Left lung (tissue), 14 donors: ENCODE results near the gene SKA2. TPM values are rescaled to one million over a fixed set of nuclear protein-coding genes. Genes with fewer than 3 reads are reported as not detected.

Experiments
- ATAC-seq: fragments of 200-7000 bp; cut with Tn5 transposase; one replicate; pipeline ENCODE4 v1.9.1; 2020; ENCODE audit warnings: moderate library complexity
- DNase-seq, 4 donors: peaks; one replicate each; pipeline ENCODE4 v3.0.0-alpha.2; 2013 to 2020
- H3K27ac ChIP-seq, 2 donors: fragments of 200-600 bp; sonication (generic) in 1 of 2; one replicate each; pipeline versions ENCODE4 v1.5.0 to v1.8.0; 2020 to 2021
- H3K27me3 ChIP-seq, 2 donors: fragments of 200-600 bp; sonication (generic) in 1 of 2; one replicate each; pipeline versions ENCODE4 v1.5.0 to v1.8.0; 2020 to 2021
- H3K36me3 ChIP-seq, 2 donors: fragments of 200-600 bp; sonication (generic) in 1 of 2; one replicate each; pipeline versions ENCODE4 v1.5.0 to v1.8.0; 2020 to 2021
- H3K4me1 ChIP-seq, 2 donors: fragments of 200-600 bp; one replicate each; pipeline ENCODE4 v1.8.0; 2021
- H3K4me3 ChIP-seq, 2 donors: fragments of 200-600 bp; sonication (generic) in 1 of 2; one replicate each; pipeline versions ENCODE4 v1.5.0 to v1.8.0; 2020 to 2021; ENCODE audit warnings: mild to moderate bottlenecking in 1 of 2
- H3K9me3 ChIP-seq, 2 donors: fragments of 200-600 bp; sonication (generic) in 1 of 2; one replicate each; pipeline versions ENCODE4 v1.5.0 to v1.8.0; 2020 to 2021
- intact Hi-C, 2 donors: fragments of 100-400 bp; cut with DNase I; formaldehyde crosslinking; loops; one replicate each; pipeline versions ENCODE4 v1.11.2 to v1.14.2; 2022
- long read RNA-seq, 12 donors: library from polyadenylated mRNA in 2 of 12; unstranded in 2 of 12; transcript quantifications; one replicate each; pipeline ENCODE4 v2.0.0 and lab custom pipeline, GENCODE V29; 2019 to 2026
- polyA plus RNA-seq, 6 donors: library from polyadenylated mRNA; unstranded; fragments of 120-200 nt; gene quantifications; one replicate each; pipeline ENCODE4 v1.2.1, GENCODE V29; 2013; ENCODE audit not compliant: insufficient read length in 6 of 6
- total RNA-seq, 2 donors: library from RNA; stranded (reverse); fragmentation: NEBNext Ultra II Directional; extraction: Animal tissue kit (Norgen Biotek cat#: 25700); gene quantifications; one replicate each; pipeline ENCODE4 v1.2.1, GENCODE V29; 2021
- TF ChIP-seq, protein P1 (sequence below), 2 donors: fragments of 200-600 bp; sonication (generic) in 1 of 2; IDR thresholded peaks; one replicate each; pipeline versions ENCODE4 v1.5.0 to v1.8.0; 2021; ENCODE audit warnings: antibody characterized with exemption in 2 of 2
- donor health status: DM: no; HTN: yes; CAD: no.
- donor health status: DM: no; HTN: no; CAD: no.

Gene SKA2, protein sequence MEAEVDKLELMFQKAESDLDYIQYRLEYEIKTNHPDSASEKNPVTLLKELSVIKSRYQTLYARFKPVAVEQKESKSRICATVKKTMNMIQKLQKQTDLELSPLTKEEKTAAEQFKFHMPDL
- 10 to 100 TPM; 34.4 to 43.6 TPM for total RNA-seq
- polyA plus RNA-seq, result 10 to 100 TPM; 50.3 to 77.5 (median 57.0) TPM
- long read RNA-seq, donor 1, transcript SKA2-206 (3 exons, 595 nt), result minor isoform, 9 of 48 reads
- long read RNA-seq, donor 1, transcript SKA2-201 (4 exons, 2,798 nt), result major isoform, 28 of 48 reads
- long read RNA-seq, donor 1, transcript SKA2-209 (4 exons, 570 nt), result minor isoform, 5 of 48 reads
- long read RNA-seq, donor 1, partial matches to known transcripts, result 0 of 48 reads
- long read RNA-seq, donor 1, other reads (novel, unspliced or antisense), result 0 of 48 reads
- long read RNA-seq, donor 2, transcript SKA2-206 (3 exons, 595 nt), result minor isoform, 10 of 36 reads
- long read RNA-seq, donor 2, transcript SKA2-201 (4 exons, 2,798 nt), result major isoform, 19 of 36 reads
- long read RNA-seq, donor 2, partial matches to known transcripts, result 0 of 36 reads
- long read RNA-seq, donor 2, other reads (novel, unspliced or antisense), result 0 of 36 reads
- long read RNA-seq, donor 3, transcript SKA2-208 (2 exons, 533 nt), result minor isoform, 5 of 42 reads
- long read RNA-seq, donor 3, transcript SKA2-201 (4 exons, 2,798 nt), result major isoform, 22 of 42 reads
- long read RNA-seq, donor 3, transcript SKA2-206 (3 exons, 595 nt), result minor isoform, 12 of 42 reads
- long read RNA-seq, donor 3, partial matches to known transcripts, result 0 of 42 reads
- long read RNA-seq, donor 3, other reads (novel, unspliced or antisense), result 0 of 42 reads
- long read RNA-seq, donor 4, transcript SKA2-201 (4 exons, 2,798 nt), result minor isoform, 7 of 28 reads
- long read RNA-seq, donor 4, transcript SKA2-206 (3 exons, 595 nt), result major isoform, 9 of 28 reads
- long read RNA-seq, donor 4, partial matches to known transcripts, result 2 of 28 reads
- long read RNA-seq, donor 4, other reads (novel, unspliced or antisense), result 4 of 28 reads
- long read RNA-seq, donor 5, transcript SKA2-206 (3 exons, 595 nt), result minor isoform, 11 of 38 reads
- long read RNA-seq, donor 5, transcript SKA2-201 (4 exons, 2,798 nt), result major isoform, 20 of 38 reads
- long read RNA-seq, donor 5, partial matches to known transcripts, result 0 of 38 reads
- long read RNA-seq, donor 5, other reads (novel, unspliced or antisense), result 0 of 38 reads
- long read RNA-seq, donor 6, transcript SKA2-206 (3 exons, 595 nt), result major isoform, 12 of 30 reads
- long read RNA-seq, donor 6, transcript SKA2-201 (4 exons, 2,798 nt), result minor isoform, 10 of 30 reads
- long read RNA-seq, donor 6, partial matches to known transcripts, result 0 of 30 reads
- long read RNA-seq, donor 6, other reads (novel, unspliced or antisense), result 0 of 30 reads
- long read RNA-seq, donor 7, transcript SKA2-206 (3 exons, 595 nt), result major isoform, 9 of 21 reads
- long read RNA-seq, donor 7, transcript SKA2-201 (4 exons, 2,798 nt), result minor isoform, 6 of 21 reads
- long read RNA-seq, donor 7, partial matches to known transcripts, result 0 of 21 reads
- long read RNA-seq, donor 7, other reads (novel, unspliced or antisense), result 0 of 21 reads
- long read RNA-seq, donor 8, transcript SKA2-201 (4 exons, 2,798 nt), result major isoform, 9 of 13 reads
- long read RNA-seq, donor 8, partial matches to known transcripts, result 0 of 13 reads
- long read RNA-seq, donor 8, other reads (novel, unspliced or antisense), result 0 of 13 reads
- long read RNA-seq, donor 9, result 0 reads
- long read RNA-seq, donor 10, partial matches to known transcripts, result 1 of 9 reads
- long read RNA-seq, donor 10, other reads (novel, unspliced or antisense), result 2 of 9 reads
- long read RNA-seq, donor 11, result 0 reads
- long read RNA-seq, donor 12, transcript SKA2-201 (4 exons, 2,798 nt), result major isoform, 6 of 14 reads
- long read RNA-seq, donor 12, partial matches to known transcripts, result 0 of 14 reads
- long read RNA-seq, donor 12, other reads (novel, unspliced or antisense), result 0 of 14 reads

DNA sequence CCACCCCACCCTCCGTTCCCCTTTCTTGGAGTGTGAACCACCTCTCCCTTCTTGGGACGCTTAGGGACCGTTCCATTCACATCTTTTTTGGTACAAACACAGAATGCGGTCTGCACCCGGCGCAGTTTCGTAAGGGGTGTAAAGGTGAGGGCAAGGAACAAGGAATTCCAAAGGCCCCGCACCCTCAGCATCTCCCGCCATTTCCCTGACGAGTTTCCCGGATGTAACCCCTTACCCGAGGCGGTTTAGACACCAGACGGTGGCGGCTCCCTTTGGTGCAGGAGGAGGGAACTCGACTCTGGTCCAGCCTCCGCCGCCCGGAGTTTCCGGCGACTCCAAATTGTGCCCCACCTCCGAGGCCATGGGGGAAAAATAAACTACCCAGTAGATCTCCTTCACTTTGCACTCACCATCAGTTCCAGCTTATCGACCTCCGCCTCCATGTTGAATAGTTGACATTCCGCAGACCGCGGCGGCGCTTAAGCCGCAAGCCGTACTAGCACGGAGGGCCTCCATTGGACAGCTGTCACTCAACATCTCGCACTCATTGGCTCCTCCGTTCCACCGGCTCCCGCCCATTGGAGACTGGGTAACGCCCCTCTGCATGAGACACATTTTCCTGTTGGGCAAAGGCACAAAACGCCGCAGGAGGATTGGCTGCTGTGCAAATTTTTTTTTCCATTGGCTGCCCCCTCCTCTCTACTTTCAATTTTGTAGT lies at the start of gene SKA2:
Gene SKA2 (minus strand): TSS at position 466 of the 718 bp plus-strand sequence. CDS start 23 bp downstream, at position 443.
- DNase-seq, result peak in 3 of 4 donors; percentile 93 to 99 (median 97)

DNA sequence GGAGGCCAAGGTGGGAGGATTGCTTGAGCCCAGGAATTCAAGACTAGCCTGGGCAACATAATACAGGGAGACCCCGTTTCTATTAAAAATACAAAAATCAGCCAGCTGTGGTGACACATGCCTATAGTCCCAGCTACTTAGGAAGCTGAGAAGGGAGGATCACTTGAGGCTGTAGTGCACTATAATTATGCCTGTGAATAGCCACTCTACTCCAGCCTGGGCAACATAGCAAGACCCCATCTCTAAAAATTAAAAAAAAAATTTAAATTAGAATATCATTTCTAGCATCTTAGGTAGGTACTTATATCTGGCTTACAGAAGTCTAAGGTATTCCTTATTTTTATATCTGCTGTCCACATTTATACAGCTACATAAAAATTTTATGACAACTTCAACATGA lies 47.3 kb upstream of the SKA2 start:
- Histone ChIP-seq H3K27me3 (no peaks in the 10 kb centered on the region), H3K4me3 (no peak overlapping the region), H3K4me1 (no peaks in the 10 kb centered on the region), H3K27ac (no peak overlapping the region), H3K9me3 (no peaks in the 10 kb centered on the region), H3K36me3 (peaks cover 0 to 23% of the 10 kb centered on the region in 2 donors)
- no peak for ATAC-seq
- TF ChIP-seq, protein P1, sequence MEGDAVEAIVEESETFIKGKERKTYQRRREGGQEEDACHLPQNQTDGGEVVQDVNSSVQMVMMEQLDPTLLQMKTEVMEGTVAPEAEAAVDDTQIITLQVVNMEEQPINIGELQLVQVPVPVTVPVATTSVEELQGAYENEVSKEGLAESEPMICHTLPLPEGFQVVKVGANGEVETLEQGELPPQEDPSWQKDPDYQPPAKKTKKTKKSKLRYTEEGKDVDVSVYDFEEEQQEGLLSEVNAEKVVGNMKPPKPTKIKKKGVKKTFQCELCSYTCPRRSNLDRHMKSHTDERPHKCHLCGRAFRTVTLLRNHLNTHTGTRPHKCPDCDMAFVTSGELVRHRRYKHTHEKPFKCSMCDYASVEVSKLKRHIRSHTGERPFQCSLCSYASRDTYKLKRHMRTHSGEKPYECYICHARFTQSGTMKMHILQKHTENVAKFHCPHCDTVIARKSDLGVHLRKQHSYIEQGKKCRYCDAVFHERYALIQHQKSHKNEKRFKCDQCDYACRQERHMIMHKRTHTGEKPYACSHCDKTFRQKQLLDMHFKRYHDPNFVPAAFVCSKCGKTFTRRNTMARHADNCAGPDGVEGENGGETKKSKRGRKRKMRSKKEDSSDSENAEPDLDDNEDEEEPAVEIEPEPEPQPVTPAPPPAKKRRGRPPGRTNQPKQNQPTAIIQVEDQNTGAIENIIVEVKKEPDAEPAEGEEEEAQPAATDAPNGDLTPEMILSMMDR (IDR thresholded peaks at IDR 0.05), result no peak
- intact Hi-C loops, result no loop called here
- DNase-seq, result no peak

More for the DNA sequence above, at the start of gene SKA2:
- TF ChIP-seq, protein P1 (IDR thresholded peaks at IDR 0.05), result no peak
- ATAC-seq, result peak; percentile 94
- Histone ChIP-seq H3K4me1 (peaks cover 12 to 29% of the 10 kb centered on the region in 2 donors), H3K27ac (peak within 1 kb of the TSS; percentile 91), H3K9me3 (no peaks in the 10 kb centered on the region), H3K27me3 (no peaks in the 10 kb centered on the region), H3K36me3 (no peaks in the 10 kb centered on the region), H3K4me3 (peak within 1 kb of the TSS; percentile 64 to 88)
- intact Hi-C loops, result no loop called here

DNA sequence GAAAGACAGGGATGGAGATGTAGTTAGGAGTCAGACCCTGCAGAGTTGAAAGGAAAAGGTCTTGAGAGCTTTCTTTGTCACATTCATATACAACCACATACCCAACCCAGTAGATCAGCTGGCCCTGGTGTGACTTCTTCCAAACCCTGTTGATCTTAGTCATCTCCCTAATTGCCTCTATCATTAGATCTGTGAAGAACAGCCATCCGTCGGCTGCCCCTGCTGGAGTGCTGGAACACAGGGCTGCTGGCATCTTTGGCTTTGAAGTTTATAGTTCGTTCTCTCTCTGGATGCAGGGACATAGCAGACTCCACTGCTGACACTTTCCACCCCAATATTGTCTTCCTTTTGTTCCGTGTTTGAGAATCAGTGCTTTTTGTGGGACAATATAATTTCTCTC lies 44.4 kb upstream of the SKA2 start:
- Histone ChIP-seq H3K36me3 (peaks cover 0 to 23% of the 10 kb centered on the region in 2 donors), H3K4me1 (no peaks in the 10 kb centered on the region), H3K4me3 (no peak overlapping the region), H3K27me3 (no peaks in the 10 kb centered on the region), H3K27ac (no peak overlapping the region), H3K9me3 (no peaks in the 10 kb centered on the region)
- no peak for DNase-seq
- no peak for ATAC-seq
- intact Hi-C loops, result no loop called here
- TF ChIP-seq, protein P1 (IDR thresholded peaks at IDR 0.05), result no peak
